ENCODE data around the gene WNT5B. TPM values are rescaled to one million over a fixed set of nuclear protein-coding genes. Genes with fewer than 3 reads are reported as not detected.
"Not testable (repeated sequence)": the region's sequence is repeated elsewhere in the genome, so short reads cannot be mapped to it uniquely, and the experiment has no call there.

Gene WNT5B
- total and polyA plus RNA-seq, 2 of the 8 experiments (the other 6 are each of a cell fraction or from before 2014, with no cell fraction given), result 0.91 to 1.2 TPM

DNA sequence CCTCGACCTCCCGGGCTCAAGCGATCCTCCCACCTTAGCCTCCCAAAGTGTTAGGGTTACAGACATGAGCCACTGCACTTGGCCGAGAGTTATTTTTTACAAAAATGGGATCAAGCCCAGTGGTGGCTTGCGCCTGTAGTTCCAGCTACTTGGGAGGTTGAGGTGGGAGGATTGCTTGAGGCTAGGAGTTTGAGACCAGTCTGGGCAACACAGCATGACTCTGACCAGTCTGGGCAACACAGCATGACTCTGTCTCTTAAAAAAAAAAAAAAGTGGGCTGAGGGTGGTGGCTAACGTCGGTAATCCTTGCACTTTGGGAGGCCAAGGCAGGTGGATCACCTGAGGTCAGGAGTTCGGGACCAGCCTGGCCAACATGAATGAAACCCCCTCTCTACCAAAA lies 66.1 kb downstream of the WNT5B start:
- H4K5ac ChIP-seq (ENCODE audit: insufficient read length, low read depth, low read length); H2BK120ac ChIP-seq (replicated peaks; ENCODE audit: low read depth, low read length); H3K23me2 ChIP-seq (ENCODE audit: low read depth, low read length); H3K18ac ChIP-seq (ENCODE audit: extremely low read depth, low read length); H2BK12ac ChIP-seq (ENCODE audit: low read depth, low read length); H3K56ac ChIP-seq (replicated peaks; ENCODE audit: insufficient read length, low read depth, low read length); H3K79me1 ChIP-seq (ENCODE audit: low read depth, low read length); H3K27ac ChIP-seq (ENCODE audit: low read depth, low read length); H3K4me2 ChIP-seq (ENCODE audit: insufficient read depth in 1 of 2, low read depth in 2 of 2, low read length in 2 of 2); H3K9me3 ChIP-seq (ENCODE audit: insufficient read depth in 2 of 2, low read depth in 1 of 2, low read length in 1 of 2); H3K4me3 ChIP-seq (ENCODE audit: extremely low read depth in 1 of 4, insufficient read depth in 2 of 4, low read depth in 3 of 4, low read length in 4 of 4); H2BK20ac ChIP-seq (ENCODE audit: low read length); H2AK5ac ChIP-seq (ENCODE audit: low read depth, low read length); H3K23ac ChIP-seq (ENCODE audit: insufficient read length); H3K9ac ChIP-seq (replicated peaks in 1 of 4; ENCODE audit: extremely low read depth in 1 of 4, low read depth in 3 of 4, low read length in 3 of 4); DNase-seq (ENCODE audit: low read depth in 1 of 2, low spot score in 2 of 2); H4K91ac ChIP-seq (replicated peaks; ENCODE audit: insufficient read length, low read length); H2BK15ac ChIP-seq (ENCODE audit: low read length); H3K27me3 ChIP-seq (replicated peaks in 1 of 4; ENCODE audit: control insufficient read depth in 3 of 4, extremely low read depth in 1 of 4, insufficient read depth in 3 of 4, low read length in 3 of 4); H3K36me3 ChIP-seq (ENCODE audit: control insufficient read depth in 2 of 4, insufficient read depth in 4 of 4, low read length in 3 of 4); H3K4me1 ChIP-seq (replicated peaks in 1 of 4; ENCODE audit: control insufficient read depth in 3 of 4, insufficient read depth in 4 of 4, low read length in 3 of 4); H2AFZ ChIP-seq (ENCODE audit: low read length); FAIRE-seq; H3K14ac ChIP-seq (ENCODE audit: insufficient read length); H2BK5ac ChIP-seq (ENCODE audit: low read depth, low read length); H3K4ac ChIP-seq (replicated peaks; ENCODE audit: insufficient read length, low read depth, low read length): not testable (repeated sequence)
- ChIA-PET CTCF (ENCODE audit: partially characterized antibody) (interaction anchor here (1.0 kb wide), 1 partner anchor 95 kb away, joined by 3 read pairs; no protein-coding TSS in a partner anchor), POLR2A (ENCODE audit: partially characterized antibody) (interaction anchor here (1.0 to 1.1 kb wide), 2 partner anchors 34 to 96 kb away, joined by 3 read pairs; no protein-coding TSS in a partner anchor)
- 86% methylated on average over 8 of the region's 8 CpGs; no CpG with 5 or more reads in 1 of the 2 experiments for WGBS, 2 experiments (ENCODE audit: extremely low coverage in 1 of 2, insufficient coverage in 1 of 2, insufficient read length in 1 of 2, insufficient replicate concordance in 2 of 2, low coverage in 1 of 2, low lambda C conversion rate in 2 of 2, missing lambda C conversion rate in 1 of 2)
- H4K20me1 ChIP-seq (replicated peaks in 1 of 2; ENCODE audit: control insufficient read depth in 1 of 2, insufficient read depth in 2 of 2, low read length in 2 of 2), result peaks cover 2 to 20% of the 10 kb centered on the region in 2 experiments
- H3K79me2 ChIP-seq (ENCODE audit: control insufficient read depth in 1 of 2, insufficient read depth in 2 of 2, low read length in 2 of 2), result peaks cover 26 to 86% of the 10 kb centered on the region in 2 experiments
- H4K8ac ChIP-seq (ENCODE audit: extremely low read depth, insufficient read depth, low read length), result peak overlapping the region; percentile 62; the same call in 1 of the 2 replicates

Measured in H1 (cell line).